ENCODE data around the gene DAGLA. TPM values are rescaled to one million over a fixed set of nuclear protein-coding genes. Genes with fewer than 3 reads are reported as not detected.

The DAGLA gene
- total RNA-seq, 6 experiments from 2014 or later = 2.4 to 4.2 (median 3.3) TPM

DNA sequence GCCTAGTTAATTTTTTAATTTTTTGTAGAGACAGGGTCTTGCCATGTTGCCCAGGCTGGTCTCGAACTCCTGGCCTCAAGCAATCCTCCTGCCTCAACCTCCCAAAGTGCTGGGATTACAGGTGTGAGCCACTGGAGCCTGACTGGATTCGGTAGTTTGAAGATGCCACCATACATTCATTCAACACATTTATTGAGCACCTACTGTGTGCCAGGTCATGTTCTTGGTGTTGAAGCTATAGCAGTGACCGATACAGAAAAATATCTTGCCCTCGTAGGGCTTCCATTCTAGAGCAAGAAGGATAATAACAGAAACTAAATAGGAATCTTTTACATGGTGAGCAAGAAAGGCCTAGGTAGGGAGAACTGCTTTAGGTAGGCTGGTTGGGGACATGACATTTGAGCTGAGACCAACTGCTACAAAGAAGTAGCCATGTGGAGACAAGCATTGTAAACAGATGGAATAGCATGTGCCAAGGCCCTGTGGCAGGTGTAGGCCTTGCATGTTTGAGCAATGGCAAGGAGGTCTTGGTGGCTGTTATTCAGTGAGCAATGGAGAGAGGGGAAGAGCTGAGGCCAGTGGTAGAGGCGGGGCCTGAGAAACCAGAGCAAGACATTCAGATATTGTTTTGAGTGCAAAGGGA is 70.6 kb downstream of the DAGLA start:
- H3K4me1 Mint-ChIP-seq (ENCODE audit: low read depth) = peaks cover 2% of the 10 kb centered on the region
- H3K4me3 Mint-ChIP-seq = 0 out of 2 replicates have a peak overlapping the region, but pooled peaks have one; percentile 0
- DNase-seq = no peak
- no peak for TF ChIP-seq CTCF (IDR thresholded peaks at IDR 0.05)
- no peaks in the 10 kb centered on the region for H3K9me3 Mint-ChIP-seq
- peaks cover 4% of the 10 kb centered on the region for H3K27me3 Mint-ChIP-seq (ENCODE audit: insufficient read depth)
- H3K27ac Mint-ChIP-seq = no peak overlapping the region
- no peaks in the 10 kb centered on the region for H3K36me3 Mint-ChIP-seq (ENCODE audit: low read depth)

- 0 out of 2 replicates have a peak overlapping the region, but pooled peaks have one; percentile 0 for H3K4me3 Mint-ChIP-seq
- H3K27ac Mint-ChIP-seq = no peak overlapping the region
- no peaks in the 10 kb centered on the region for H3K9me3 Mint-ChIP-seq
- no peaks in the 10 kb centered on the region for H3K36me3 Mint-ChIP-seq (ENCODE audit: low read depth)
- no peak for DNase-seq
- peaks cover 8% of the 10 kb centered on the region for H3K4me1 Mint-ChIP-seq (ENCODE audit: low read depth)
- TF ChIP-seq CTCF (IDR thresholded peaks at IDR 0.05) = no peak
- peaks cover 4% of the 10 kb centered on the region for H3K27me3 Mint-ChIP-seq (ENCODE audit: insufficient read depth)
These were observed 71.2 kb downstream of the DAGLA start for GRCh38 chr11:61751384-61751783.

- H3K4me1 Mint-ChIP-seq (ENCODE audit: low read depth) = peaks cover 13% of the 10 kb centered on the region
- H3K9me3 Mint-ChIP-seq = no peaks in the 10 kb centered on the region
- peaks cover 4% of the 10 kb centered on the region for H3K27me3 Mint-ChIP-seq (ENCODE audit: insufficient read depth)
- DNase-seq = peak; percentile 5
- no peaks in the 10 kb centered on the region for H3K36me3 Mint-ChIP-seq (ENCODE audit: low read depth)
- H3K27ac Mint-ChIP-seq = no peak within 1 kb of the TSS
- peak; percentile 68 for TF ChIP-seq CTCF (IDR thresholded peaks at IDR 0.05)
- H3K4me3 Mint-ChIP-seq = peak within 1 kb of the TSS; percentile 66
These were observed 72.1 kb downstream of the DAGLA start, which contains the start of gene MYRF for GRCh38 chr11:61752117-61752924. TSS of gene MYRF (plus strand) at chr11:61752636. CDS start at chr11:61752745, 109 bp downstream.

DNA sequence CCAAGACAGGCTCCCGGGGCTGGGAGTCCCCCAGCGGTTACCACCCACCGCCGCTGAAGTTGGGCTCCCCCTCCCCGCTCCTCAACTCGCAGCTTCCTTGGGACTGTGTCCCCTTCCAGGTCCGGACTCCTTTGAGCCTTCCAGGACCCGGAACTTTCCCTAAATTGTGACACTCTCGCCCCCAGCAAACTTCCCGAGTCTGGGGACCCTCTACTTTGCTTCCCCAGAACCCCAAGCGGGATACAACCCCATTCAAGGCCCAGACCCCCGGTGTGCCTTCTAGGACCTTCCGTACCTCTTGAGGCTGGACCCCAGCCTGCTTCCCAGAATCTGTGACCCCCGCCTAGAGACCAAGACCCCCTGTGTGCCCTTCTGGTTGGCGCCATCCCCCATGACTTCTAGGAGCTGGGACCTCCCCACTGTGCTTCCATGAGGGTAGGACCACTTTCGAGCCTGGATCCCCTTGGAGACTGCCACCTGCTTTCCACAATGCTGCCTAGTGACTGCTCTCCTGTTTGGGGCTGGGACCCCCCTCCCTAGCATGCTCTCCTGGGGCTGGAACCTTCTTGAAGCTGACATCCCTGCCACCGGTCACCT is 72.8 kb downstream of the DAGLA start:
- no peak for TF ChIP-seq CTCF (IDR thresholded peaks at IDR 0.05)
- Mint-ChIP-seq H3K4me3 (peak overlapping the region; percentile 60; the same call in 1 of the 2 replicates), H3K36me3 (ENCODE audit: low read depth) (no peaks in the 10 kb centered on the region), H3K27me3 (ENCODE audit: insufficient read depth) (peaks cover 4% of the 10 kb centered on the region), H3K4me1 (ENCODE audit: low read depth) (peaks cover 13% of the 10 kb centered on the region), H3K9me3 (no peaks in the 10 kb centered on the region), H3K27ac (no peak overlapping the region)
- no peak for DNase-seq

DNA sequence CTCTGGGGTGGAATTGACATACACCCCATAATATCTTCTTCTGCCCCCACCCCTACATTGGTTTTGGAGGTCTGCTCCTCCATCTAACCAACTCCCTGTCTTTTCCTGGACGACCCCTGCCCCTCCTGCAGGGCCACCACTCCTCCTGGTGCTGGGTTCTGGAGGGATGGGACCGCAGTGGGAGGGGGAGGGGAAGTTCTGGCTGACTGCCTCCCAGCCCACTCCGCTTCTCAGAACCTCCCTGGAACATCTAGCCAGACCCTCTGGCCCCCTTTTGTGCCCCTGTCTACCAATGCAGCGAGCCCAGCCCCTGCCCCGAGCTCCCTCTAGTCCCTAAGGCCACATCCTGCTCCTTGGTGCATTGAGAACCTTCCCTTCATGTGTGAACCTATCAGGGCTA is 73.5 kb downstream of the DAGLA start:
- H3K4me1 Mint-ChIP-seq (ENCODE audit: low read depth) = peaks cover 13% of the 10 kb centered on the region
- H3K4me3 Mint-ChIP-seq = no peak overlapping the region
- H3K27me3 Mint-ChIP-seq (ENCODE audit: insufficient read depth) = peaks cover 4% of the 10 kb centered on the region
- TF ChIP-seq CTCF (IDR thresholded peaks at IDR 0.05) = no peak
- H3K9me3 Mint-ChIP-seq = no peaks in the 10 kb centered on the region
- H3K36me3 Mint-ChIP-seq (ENCODE audit: low read depth) = no peaks in the 10 kb centered on the region
- no peak overlapping the region for H3K27ac Mint-ChIP-seq
- DNase-seq = no peak
